Memory B cell (primary cell): Measurements from ENCODE around the gene DHRS3.
"Not testable (repeated sequence)": the region's sequence is repeated elsewhere in the genome, so short reads cannot be mapped to it uniquely, and the experiment has no call there.

ENCODE experiments used
- ATAC-seq: fragments of 150-1000 bp; cut with Tn5 transposase; 2 replicates; pipeline ENCODE4 v1.10.0; 2021; ENCODE audit warnings: low read depth, mild to moderate bottlenecking, moderate library complexity
- DNase-seq, 2 donors: peaks; one replicate each; pipeline ENCODE4 v3.0.0; 2022; ENCODE audit warnings: low spot score in 2 of 2
- H3K27ac Mint-ChIP-seq: one replicate; pipeline ENCODE4 v1.8.0; 2022; ENCODE audit warnings: mild to moderate bottlenecking, moderate library complexity, mixed read lengths
- H3K27me3 Mint-ChIP-seq: one replicate; pipeline ENCODE4 v1.8.0; 2022; ENCODE audit warnings: mixed read lengths
- H3K36me3 Mint-ChIP-seq: one replicate; pipeline ENCODE4 v1.8.0; 2022; ENCODE audit warnings: mild to moderate bottlenecking, mixed read lengths
- H3K4me1 Mint-ChIP-seq: one replicate; pipeline ENCODE4 v1.8.0; 2022; ENCODE audit warnings: mixed read lengths
- H3K4me3 Mint-ChIP-seq: one replicate; pipeline ENCODE4 v1.8.0; 2022; ENCODE audit warnings: mild to moderate bottlenecking, moderate library complexity, mixed read lengths
- H3K9me3 Mint-ChIP-seq: one replicate; pipeline ENCODE4 v1.8.0; 2022; ENCODE audit warnings: mixed read lengths

Gene DHRS3

DNA sequence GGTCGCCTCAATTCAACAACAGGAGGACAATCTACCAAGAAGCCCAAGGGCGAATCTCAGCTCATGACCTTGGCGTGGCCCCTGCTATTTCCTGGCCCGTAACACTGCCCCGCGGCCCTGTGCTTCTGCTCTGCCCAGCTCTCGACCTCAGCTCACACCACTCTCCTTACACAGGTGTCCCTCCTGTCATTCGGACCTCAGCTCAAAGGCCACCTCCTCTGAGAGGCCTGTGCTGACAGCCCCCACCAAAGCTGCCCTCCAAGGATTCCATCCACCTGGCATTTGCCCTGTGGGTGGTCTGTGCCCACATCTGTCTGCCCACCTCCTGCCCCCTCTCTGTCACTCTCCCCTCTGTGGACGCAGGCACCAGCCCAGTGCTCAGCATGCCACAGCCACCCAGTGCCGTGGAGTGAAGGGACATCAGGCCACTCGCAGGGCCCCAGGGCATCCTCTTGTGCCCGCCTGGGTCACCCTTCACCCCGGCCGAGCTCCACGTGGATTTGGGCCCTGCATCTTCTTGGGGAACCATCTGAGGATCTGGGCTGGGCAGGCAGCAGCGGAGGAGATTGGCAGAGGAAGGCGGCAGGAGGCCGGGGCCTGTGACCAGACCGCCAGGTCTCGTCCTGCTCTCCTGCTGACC is 70.3 kb downstream of the DHRS3 start:
- no peak for DNase-seq
- no peaks in the 10 kb centered on the region for H3K36me3 Mint-ChIP-seq
- no peak for ATAC-seq
- no peak overlapping the region for H3K27ac Mint-ChIP-seq
- H3K9me3 Mint-ChIP-seq: no peaks in the 10 kb centered on the region
- H3K4me3 Mint-ChIP-seq: no peak overlapping the region
- H3K4me1 Mint-ChIP-seq: no peaks in the 10 kb centered on the region
- peaks cover 5% of the 10 kb centered on the region for H3K27me3 Mint-ChIP-seq

- Mint-ChIP-seq H3K36me3 (no peaks in the 10 kb centered on the region), H3K9me3 (no peaks in the 10 kb centered on the region), H3K4me1 (no peaks in the 10 kb centered on the region), H3K4me3 (no peak overlapping the region), H3K27ac (no peak overlapping the region), H3K27me3 (peaks cover 9% of the 10 kb centered on the region)
- DNase-seq (no peak), ATAC-seq (no peak)
These were observed 71.0 kb downstream of the DHRS3 start for GRCh38 chr1:12546771-12547585.

- Mint-ChIP-seq H3K36me3 (no peaks in the 10 kb centered on the region), H3K9me3 (no peaks in the 10 kb centered on the region), H3K27me3 (peaks cover 10% of the 10 kb centered on the region), H3K4me1 (no peaks in the 10 kb centered on the region), H3K4me3 (no peak overlapping the region), H3K27ac (no peak overlapping the region)
- ATAC-seq: no peak
- DNase-seq: no peak
These were observed 73.0 kb downstream of the DHRS3 start for GRCh38 chr1:12544992-12545391.

- Mint-ChIP-seq H3K27ac (no peak overlapping the region), H3K4me3 (no peak overlapping the region), H3K9me3 (no peaks in the 10 kb centered on the region), H3K36me3 (no peaks in the 10 kb centered on the region), H3K27me3 (peaks cover 10% of the 10 kb centered on the region), H3K4me1 (no peaks in the 10 kb centered on the region)
- ATAC-seq (no peak), DNase-seq (no peak)
These were observed 73.7 kb downstream of the DHRS3 start for GRCh38 chr1:12544357-12544756.

- peaks cover 10% of the 10 kb centered on the region for H3K27me3 Mint-ChIP-seq
- DNase-seq (no peak), ATAC-seq (no peak)
- no peaks in the 10 kb centered on the region for H3K9me3 Mint-ChIP-seq
- no peak overlapping the region for H3K4me3 Mint-ChIP-seq
- H3K4me1 Mint-ChIP-seq: no peaks in the 10 kb centered on the region
- H3K36me3 Mint-ChIP-seq: no peaks in the 10 kb centered on the region
- no peak overlapping the region for H3K27ac Mint-ChIP-seq
These were observed 74.3 kb downstream of the DHRS3 start for GRCh38 chr1:12543740-12544154.

- ATAC-seq: no peak
- H3K27me3 Mint-ChIP-seq: peaks cover 10% of the 10 kb centered on the region
- no peaks in the 10 kb centered on the region for H3K9me3 Mint-ChIP-seq
- no peak overlapping the region for H3K27ac Mint-ChIP-seq
- H3K4me1 Mint-ChIP-seq: no peaks in the 10 kb centered on the region
- H3K4me3 Mint-ChIP-seq: no peak overlapping the region
- H3K36me3 Mint-ChIP-seq: no peaks in the 10 kb centered on the region
- DNase-seq: no peak
These were observed 75.1 kb downstream of the DHRS3 start for GRCh38 chr1:12542616-12543592.

GRCh38 chr1:12542138-12542465 is 75.9 kb downstream of the DHRS3 start:
- DNase-seq (no peak), ATAC-seq (no peak)
- Mint-ChIP-seq H3K36me3 (peaks cover 6% of the 10 kb centered on the region), H3K9me3 (peaks cover 5% of the 10 kb centered on the region), H3K4me1 (no peaks in the 10 kb centered on the region), H3K27ac (no peak overlapping the region), H3K4me3 (no peak overlapping the region), H3K27me3 (peaks cover 13% of the 10 kb centered on the region)

- peaks cover 13% of the 10 kb centered on the region for H3K27me3 Mint-ChIP-seq
- no peak overlapping the region for H3K4me3 Mint-ChIP-seq
- no peak overlapping the region for H3K27ac Mint-ChIP-seq
- no peaks in the 10 kb centered on the region for H3K4me1 Mint-ChIP-seq
- no peak for ATAC-seq
- peaks cover 6% of the 10 kb centered on the region for H3K9me3 Mint-ChIP-seq
- peaks cover 9% of the 10 kb centered on the region for H3K36me3 Mint-ChIP-seq
- no peak for DNase-seq
These were observed 76.5 kb downstream of the DHRS3 start for GRCh38 chr1:12541274-12542137.

DNA sequence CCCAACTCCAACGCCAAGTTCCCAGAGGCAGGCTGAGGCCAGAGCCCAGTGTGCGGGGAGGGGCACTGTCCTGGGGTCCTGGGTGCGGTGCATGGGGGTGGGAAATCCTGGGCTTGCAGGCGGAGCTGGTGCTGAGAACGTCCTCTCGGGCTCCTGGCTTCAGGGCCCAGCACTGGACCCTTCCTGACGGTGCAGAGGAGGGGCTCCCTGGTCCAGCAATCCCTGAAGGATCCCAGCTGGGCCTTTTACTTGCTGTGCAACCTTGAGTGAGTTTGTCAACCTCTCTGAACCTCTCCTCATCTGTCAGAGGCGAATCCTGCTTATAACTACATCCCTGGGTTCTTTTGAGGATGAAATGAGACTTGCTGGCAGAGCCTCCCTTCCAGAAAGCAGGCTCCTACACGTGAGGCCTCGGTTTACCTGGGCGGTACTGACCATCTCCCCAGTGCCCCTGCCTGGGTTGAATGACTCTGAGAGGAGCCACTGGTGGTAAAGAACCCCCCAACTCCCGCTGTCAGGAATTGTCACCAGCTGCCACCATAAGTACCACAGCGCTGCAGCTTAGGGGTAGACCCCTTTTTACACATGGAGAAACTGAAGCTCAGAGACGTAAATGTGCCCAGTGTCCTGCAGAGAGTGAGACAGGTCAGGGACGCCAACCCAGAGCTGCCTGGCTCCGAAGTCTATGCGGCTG is 77.3 kb downstream of the DHRS3 start:
- peaks cover 13% of the 10 kb centered on the region for H3K36me3 Mint-ChIP-seq
- DNase-seq (no peak), ATAC-seq (no peak)
- peaks cover 12% of the 10 kb centered on the region for H3K9me3 Mint-ChIP-seq
- no peak overlapping the region for H3K27ac Mint-ChIP-seq
- H3K4me1 Mint-ChIP-seq: no peaks in the 10 kb centered on the region
- H3K4me3 Mint-ChIP-seq: no peak overlapping the region
- peaks cover 13% of the 10 kb centered on the region for H3K27me3 Mint-ChIP-seq

GRCh38 chr1:12539705-12540579 is 78.1 kb downstream of the DHRS3 start:
- H3K27me3 Mint-ChIP-seq: peaks cover 13% of the 10 kb centered on the region
- no peak for DNase-seq
- H3K27ac Mint-ChIP-seq: no peak overlapping the region

GRCh38 chr1:12539320-12539704 is 78.7 kb downstream of the DHRS3 start:
- peaks cover 13% of the 10 kb centered on the region for H3K36me3 Mint-ChIP-seq
- H3K27me3 Mint-ChIP-seq: peaks cover 13% of the 10 kb centered on the region
- H3K9me3 Mint-ChIP-seq: peaks cover 16% of the 10 kb centered on the region
- H3K27ac Mint-ChIP-seq: no peak overlapping the region
- H3K4me3 Mint-ChIP-seq: no peak overlapping the region
- no peak for ATAC-seq
- no peak for DNase-seq
- no peaks in the 10 kb centered on the region for H3K4me1 Mint-ChIP-seq

More at GRCh38 chr1:12539705-12540579, 78.1 kb downstream of the DHRS3 start:
- Mint-ChIP-seq H3K4me1 (no peaks in the 10 kb centered on the region), H3K4me3 (no peak overlapping the region), H3K9me3 (peaks cover 16% of the 10 kb centered on the region), H3K36me3 (peaks cover 13% of the 10 kb centered on the region)
- ATAC-seq: no peak

- H3K27ac Mint-ChIP-seq, H3K4me1 Mint-ChIP-seq, ATAC-seq, H3K4me3 Mint-ChIP-seq, DNase-seq: not testable (repeated sequence)
- peaks cover 11% of the 10 kb centered on the region for H3K27me3 Mint-ChIP-seq
- peaks cover 16% of the 10 kb centered on the region for H3K9me3 Mint-ChIP-seq
- peaks cover 13% of the 10 kb centered on the region for H3K36me3 Mint-ChIP-seq
These were observed 79.5 kb downstream of the DHRS3 start for GRCh38 chr1:12538536-12538935.
